Measurements from ENCODE around the gene MRPL9. TPM values are rescaled to one million over a fixed set of nuclear protein-coding genes. Genes with fewer than 3 reads are reported as not detected.
"Not testable (repeated sequence)": the region's sequence is repeated elsewhere in the genome, so short reads cannot be mapped to it uniquely, and the experiment has no call there.

MRPL9 gene
- total and polyA plus RNA-seq, 5 donors from 2014 or later, result 87.5 to 179 (median 165) TPM

- peaks cover 16% of the 10 kb centered on the region for H3K36me3 Mint-ChIP-seq
- not testable (repeated sequence) for H3K4me1 Mint-ChIP-seq; H3K4me3 Mint-ChIP-seq; DNase-seq; ATAC-seq (ENCODE audit: low read depth in 2 of 2); H3K27ac Mint-ChIP-seq; H3K9me3 ChIP-seq (ENCODE audit: control insufficient read depth in 2 of 2, low read length in 2 of 2); H3K9me3 Mint-ChIP-seq; H3K4me3 ChIP-seq (ENCODE audit: low read depth, low read length); H3K27me3 Mint-ChIP-seq; H3K27me3 ChIP-seq (ENCODE audit: control insufficient read depth, insufficient read depth, low read length); H3K27ac ChIP-seq (ENCODE audit: insufficient read depth, low read length, poor library complexity, severe bottlenecking); H3K4me1 ChIP-seq (ENCODE audit: control insufficient read depth, insufficient read depth, low read length, poor library complexity, severe bottlenecking)
- peaks cover 12% of the 10 kb centered on the region for H3K36me3 ChIP-seq (ENCODE audit: control insufficient read depth, insufficient read depth, low read length)
Measured at GRCh38 chr1:151769270-151769669, 6.0 kb upstream of the MRPL9 start.

GRCh38 chr1:151768351-151769066 is 5.2 kb upstream of the MRPL9 start:
- not testable (repeated sequence) for H3K36me3 Mint-ChIP-seq

GRCh38 chr1:151763990-151764389 is 694 bp upstream of the MRPL9 start:
- Histone ChIP-seq H3K9me3 (ENCODE audit: control insufficient read depth in 2 of 2, low read length in 2 of 2) (no peaks in the 10 kb centered on the region), H3K27me3 (ENCODE audit: control insufficient read depth, insufficient read depth, low read length) (no peaks in the 10 kb centered on the region), H3K27ac (ENCODE audit: insufficient read depth, low read length, poor library complexity, severe bottlenecking) (peak overlapping the region; percentile 83), H3K36me3 (ENCODE audit: control insufficient read depth, insufficient read depth, low read length) (peaks cover 29% of the 10 kb centered on the region), H3K4me1 (ENCODE audit: control insufficient read depth, insufficient read depth, low read length, poor library complexity, severe bottlenecking) (peaks cover 12% of the 10 kb centered on the region), H3K4me3 (ENCODE audit: low read depth, low read length) (peak overlapping the region; percentile 97)
- H3K27ac Mint-ChIP-seq, result peak overlapping the region; percentile 93 to 98 (median 96)
- peaks cover 0 to 29% (median 13%) of the 10 kb centered on the region in 4 donors for H3K4me1 Mint-ChIP-seq
- H3K27me3 Mint-ChIP-seq, result no peaks in the 10 kb centered on the region
- no peak for ATAC-seq (ENCODE audit: low read depth in 2 of 2)
- no peak for DNase-seq
- H3K9me3 Mint-ChIP-seq, result no peaks in the 10 kb centered on the region
- peaks cover 24% of the 10 kb centered on the region for H3K36me3 Mint-ChIP-seq
- H3K4me3 Mint-ChIP-seq, result peak overlapping the region; percentile 89 to 96 (median 93)

More at GRCh38 chr1:151768351-151769066, 5.2 kb upstream of the MRPL9 start:
- H3K4me3 ChIP-seq (ENCODE audit: low read depth, low read length); H3K4me1 ChIP-seq (ENCODE audit: control insufficient read depth, insufficient read depth, low read length, poor library complexity, severe bottlenecking); H3K27ac ChIP-seq (ENCODE audit: insufficient read depth, low read length, poor library complexity, severe bottlenecking); H3K4me3 Mint-ChIP-seq; H3K36me3 ChIP-seq (ENCODE audit: control insufficient read depth, insufficient read depth, low read length); H3K27me3 Mint-ChIP-seq; H3K9me3 ChIP-seq (ENCODE audit: control insufficient read depth in 2 of 2, low read length in 2 of 2); H3K27me3 ChIP-seq (ENCODE audit: control insufficient read depth, insufficient read depth, low read length); ATAC-seq (ENCODE audit: low read depth in 2 of 2); H3K27ac Mint-ChIP-seq; H3K9me3 Mint-ChIP-seq; DNase-seq: not testable (repeated sequence)
- peaks cover 4 to 13% (median 6%) of the 10 kb centered on the region in 4 donors for H3K4me1 Mint-ChIP-seq

DNA sequence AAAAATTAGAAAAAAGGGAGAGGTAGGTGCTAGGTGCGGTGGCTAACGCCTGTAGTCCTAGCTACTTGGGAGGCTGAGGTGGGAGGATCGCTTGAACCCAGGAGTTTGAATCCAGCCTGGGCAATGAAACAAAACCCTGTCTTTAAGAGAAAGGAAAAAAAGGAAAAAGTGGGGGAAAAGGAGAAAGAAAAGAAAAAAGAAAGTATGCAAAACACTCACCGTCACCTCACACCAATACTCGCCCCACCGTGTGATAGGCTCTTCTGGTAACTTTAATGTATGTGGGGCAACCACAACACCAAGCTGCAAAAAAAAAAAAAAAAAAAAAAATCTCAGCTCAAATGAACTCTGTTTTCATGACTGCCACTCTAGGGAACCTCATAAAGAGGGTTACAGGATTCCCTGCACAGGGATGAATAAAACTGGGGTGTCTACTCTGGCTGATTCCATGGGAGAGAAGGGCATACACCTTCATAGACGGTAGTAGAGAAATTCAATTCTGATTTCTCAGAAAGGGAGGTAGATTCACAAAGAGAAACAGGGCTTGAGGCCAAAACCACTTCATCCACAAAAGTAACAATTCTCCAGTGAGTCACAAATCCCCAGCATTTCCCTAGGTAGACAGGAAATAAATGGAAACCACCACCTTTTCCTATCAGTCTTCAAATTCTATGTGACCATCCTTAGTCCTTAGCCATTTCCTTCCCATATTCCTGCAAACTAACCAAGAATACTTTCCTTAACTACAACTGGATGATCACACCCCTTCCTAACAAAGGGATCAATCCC is 2.5 kb downstream of the MRPL9 start:
- H3K36me3 Mint-ChIP-seq, result peaks cover 32% of the 10 kb centered on the region
- Histone ChIP-seq H3K4me1 (ENCODE audit: control insufficient read depth, insufficient read depth, low read length, poor library complexity, severe bottlenecking) (peaks cover 12% of the 10 kb centered on the region), H3K27me3 (ENCODE audit: control insufficient read depth, insufficient read depth, low read length) (no peaks in the 10 kb centered on the region), H3K36me3 (ENCODE audit: control insufficient read depth, insufficient read depth, low read length) (peaks cover 40% of the 10 kb centered on the region), H3K27ac (ENCODE audit: insufficient read depth, low read length, poor library complexity, severe bottlenecking) (no peak overlapping the region), H3K4me3 (ENCODE audit: low read depth, low read length) (no peak overlapping the region), H3K9me3 (ENCODE audit: control insufficient read depth in 2 of 2, low read length in 2 of 2) (no peaks in the 10 kb centered on the region)
- H3K9me3 Mint-ChIP-seq, result no peaks in the 10 kb centered on the region
- H3K27me3 Mint-ChIP-seq, result no peaks in the 10 kb centered on the region
- H3K4me1 Mint-ChIP-seq, result peaks cover 0 to 29% (median 13%) of the 10 kb centered on the region in 4 donors
- H3K4me3 Mint-ChIP-seq, result peak overlapping the region; percentile 38 to 70 (median 56)
- ATAC-seq (ENCODE audit: low read depth in 2 of 2) (no peak), DNase-seq (no peak)
- peak overlapping the region in 2 of 3 donors; percentile 19 to 48 for H3K27ac Mint-ChIP-seq

- Histone ChIP-seq H3K27ac (ENCODE audit: insufficient read depth, low read length, poor library complexity, severe bottlenecking) (no peak overlapping the region), H3K36me3 (ENCODE audit: control insufficient read depth, insufficient read depth, low read length) (peaks cover 40% of the 10 kb centered on the region), H3K27me3 (ENCODE audit: control insufficient read depth, insufficient read depth, low read length) (no peaks in the 10 kb centered on the region), H3K4me3 (ENCODE audit: low read depth, low read length) (no peak overlapping the region), H3K9me3 (ENCODE audit: control insufficient read depth in 2 of 2, low read length in 2 of 2) (no peaks in the 10 kb centered on the region), H3K4me1 (ENCODE audit: control insufficient read depth, insufficient read depth, low read length, poor library complexity, severe bottlenecking) (peaks cover 12% of the 10 kb centered on the region)
- no peak for DNase-seq
- Mint-ChIP-seq H3K4me1 (peaks cover 0 to 23% (median 13%) of the 10 kb centered on the region in 4 donors), H3K27me3 (no peaks in the 10 kb centered on the region), H3K36me3 (peaks cover 37% of the 10 kb centered on the region), H3K27ac (no peak overlapping the region), H3K9me3 (no peaks in the 10 kb centered on the region), H3K4me3 (no peak overlapping the region)
- no peak for ATAC-seq (ENCODE audit: low read depth in 2 of 2)
Measured at GRCh38 chr1:151759241-151759640, 4.1 kb downstream of the MRPL9 start.

DNA sequence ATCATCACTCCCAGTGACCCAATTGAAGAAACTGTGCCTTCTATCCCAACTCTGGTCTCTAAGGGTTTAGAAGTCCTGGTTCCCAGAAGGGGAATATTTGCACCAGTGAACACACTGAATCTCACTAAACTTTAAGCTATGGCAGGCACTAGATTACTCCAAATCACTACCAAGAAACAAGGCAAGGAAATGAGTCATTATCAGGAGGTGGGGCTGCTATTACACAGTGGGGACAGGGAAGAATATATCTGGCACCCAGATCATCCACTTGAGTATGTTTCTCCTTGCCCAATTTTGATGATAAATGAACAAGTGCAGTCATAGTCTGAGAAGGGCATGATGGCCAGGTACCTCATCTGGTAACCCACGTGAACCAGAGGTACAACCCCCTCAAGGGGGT is 7.0 kb downstream of the MRPL9 start:
- peaks cover 28% of the 10 kb centered on the region for H3K36me3 Mint-ChIP-seq
- ATAC-seq (ENCODE audit: low read depth in 2 of 2) (peak in 1 of 2 donors; percentile 28), DNase-seq (no peak)
- peaks cover 0 to 2% (median 0%) of the 10 kb centered on the region in 7 donors for H3K9me3 Mint-ChIP-seq
- no peak overlapping the region for H3K4me3 Mint-ChIP-seq
- no peaks in the 10 kb centered on the region for H3K27me3 ChIP-seq (ENCODE audit: control insufficient read depth, insufficient read depth, low read length)
- no peaks in the 10 kb centered on the region for H3K27me3 Mint-ChIP-seq
- H3K4me1 Mint-ChIP-seq, result peaks cover 0 to 5% (median 2%) of the 10 kb centered on the region in 4 donors
- no peak overlapping the region for H3K27ac ChIP-seq (ENCODE audit: insufficient read depth, low read length, poor library complexity, severe bottlenecking)
- H3K36me3 ChIP-seq (ENCODE audit: control insufficient read depth, insufficient read depth, low read length), result peaks cover 32% of the 10 kb centered on the region
- H3K4me1 ChIP-seq (ENCODE audit: control insufficient read depth, insufficient read depth, low read length, poor library complexity, severe bottlenecking), result no peaks in the 10 kb centered on the region
- H3K9me3 ChIP-seq (ENCODE audit: control insufficient read depth in 2 of 2, low read length in 2 of 2), result no peaks in the 10 kb centered on the region
- no peak overlapping the region for H3K4me3 ChIP-seq (ENCODE audit: low read depth, low read length)
- no peak overlapping the region for H3K27ac Mint-ChIP-seq

DNA sequence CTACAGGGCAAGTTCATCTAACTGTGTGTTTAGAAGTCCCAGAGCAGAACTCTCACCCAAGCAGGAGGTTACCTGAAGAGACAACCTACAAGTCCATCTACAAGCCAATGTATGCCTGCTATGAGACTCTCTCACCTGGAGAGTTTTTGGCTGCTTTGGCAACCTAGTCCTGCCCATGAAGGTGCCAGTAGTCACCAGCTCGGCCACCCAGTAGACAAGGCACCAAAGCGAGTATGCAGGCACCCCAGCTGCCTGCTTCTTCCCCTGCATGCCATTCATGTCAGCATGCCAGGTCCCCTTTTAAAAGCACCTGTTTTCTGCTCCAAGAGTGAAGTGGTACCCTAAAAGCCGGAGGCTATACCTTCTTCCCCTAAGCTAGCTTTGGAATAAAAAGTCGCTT is 21.8 kb downstream of the MRPL9 start:
- Histone ChIP-seq H3K27me3 (ENCODE audit: control insufficient read depth, insufficient read depth, low read length) (peaks cover 5% of the 10 kb centered on the region), H3K9me3 (ENCODE audit: control insufficient read depth in 2 of 2, low read length in 2 of 2) (peaks cover 11 to 19% of the 10 kb centered on the region in 2 experiments), H3K27ac (ENCODE audit: insufficient read depth, low read length, poor library complexity, severe bottlenecking) (no peak overlapping the region), H3K36me3 (ENCODE audit: control insufficient read depth, insufficient read depth, low read length) (no peaks in the 10 kb centered on the region), H3K4me1 (ENCODE audit: control insufficient read depth, insufficient read depth, low read length, poor library complexity, severe bottlenecking) (no peaks in the 10 kb centered on the region), H3K4me3 (ENCODE audit: low read depth, low read length) (no peak overlapping the region)
- Mint-ChIP-seq H3K27ac (no peak overlapping the region), H3K36me3 (no peaks in the 10 kb centered on the region), H3K27me3 (peaks cover 24% of the 10 kb centered on the region), H3K9me3 (peaks cover 0 to 14% (median 3%) of the 10 kb centered on the region in 7 donors), H3K4me1 (no peaks in the 10 kb centered on the region), H3K4me3 (no peak overlapping the region)
- ATAC-seq (ENCODE audit: low read depth in 2 of 2) (no peak), DNase-seq (no peak)
